Left lung (tissue), 10 donors: Measurements from ENCODE around the gene NBAS. TPM values are rescaled to one million over a fixed set of nuclear protein-coding genes. Genes with fewer than 3 reads are reported as not detected.

Source experiments
- ATAC-seq: fragments of 200-7000 bp; cut with Tn5 transposase; one replicate; pipeline ENCODE4 v1.9.1; 2020; ENCODE audit warnings: moderate library complexity
- DNase-seq, 4 donors: peaks; one replicate each; pipeline ENCODE4 v3.0.0-alpha.2; 2013 to 2020
- H3K27ac ChIP-seq, 2 donors: fragments of 200-600 bp; sonication (generic) in 1 of 2; one replicate each; pipeline versions ENCODE4 v1.5.0 to v1.8.0; 2020 to 2021
- H3K27me3 ChIP-seq, 2 donors: fragments of 200-600 bp; sonication (generic) in 1 of 2; one replicate each; pipeline versions ENCODE4 v1.5.0 to v1.8.0; 2020 to 2021
- H3K36me3 ChIP-seq, 2 donors: fragments of 200-600 bp; sonication (generic) in 1 of 2; one replicate each; pipeline versions ENCODE4 v1.5.0 to v1.8.0; 2020 to 2021
- H3K4me1 ChIP-seq, 2 donors: fragments of 200-600 bp; one replicate each; pipeline ENCODE4 v1.8.0; 2021
- H3K4me3 ChIP-seq, 2 donors: fragments of 200-600 bp; sonication (generic) in 1 of 2; one replicate each; pipeline versions ENCODE4 v1.5.0 to v1.8.0; 2020 to 2021; ENCODE audit warnings: mild to moderate bottlenecking in 1 of 2
- H3K9me3 ChIP-seq, 2 donors: fragments of 200-600 bp; sonication (generic) in 1 of 2; one replicate each; pipeline versions ENCODE4 v1.5.0 to v1.8.0; 2020 to 2021
- intact Hi-C, 2 donors: fragments of 100-400 bp; cut with DNase I; formaldehyde crosslinking; loops; one replicate each; pipeline versions ENCODE4 v1.11.2 to v1.14.2; 2022
- polyA plus RNA-seq, 6 donors: library from polyadenylated mRNA; unstranded; fragments of 120-200 nt; gene quantifications; one replicate each; pipeline ENCODE4 v1.2.1, GENCODE V29; 2013; ENCODE audit not compliant: insufficient read length in 6 of 6
- total RNA-seq, 2 donors: library from RNA; stranded (reverse); fragmentation: NEBNext Ultra II Directional; extraction: Animal tissue kit (Norgen Biotek cat#: 25700); gene quantifications; one replicate each; pipeline ENCODE4 v1.2.1, GENCODE V29; 2021
- TF ChIP-seq, protein P1 (sequence below), 2 donors: fragments of 200-600 bp; sonication (generic) in 1 of 2; IDR thresholded peaks; one replicate each; pipeline versions ENCODE4 v1.5.0 to v1.8.0; 2021; ENCODE audit warnings: antibody characterized with exemption in 2 of 2
- donor health status: DM: no; HTN: yes; CAD: no.
- donor health status: DM: no; HTN: no; CAD: no.

NBAS gene
- total and polyA plus RNA-seq, 8 donors: 36.6 to 57.4 (median 46.3) TPM

DNA sequence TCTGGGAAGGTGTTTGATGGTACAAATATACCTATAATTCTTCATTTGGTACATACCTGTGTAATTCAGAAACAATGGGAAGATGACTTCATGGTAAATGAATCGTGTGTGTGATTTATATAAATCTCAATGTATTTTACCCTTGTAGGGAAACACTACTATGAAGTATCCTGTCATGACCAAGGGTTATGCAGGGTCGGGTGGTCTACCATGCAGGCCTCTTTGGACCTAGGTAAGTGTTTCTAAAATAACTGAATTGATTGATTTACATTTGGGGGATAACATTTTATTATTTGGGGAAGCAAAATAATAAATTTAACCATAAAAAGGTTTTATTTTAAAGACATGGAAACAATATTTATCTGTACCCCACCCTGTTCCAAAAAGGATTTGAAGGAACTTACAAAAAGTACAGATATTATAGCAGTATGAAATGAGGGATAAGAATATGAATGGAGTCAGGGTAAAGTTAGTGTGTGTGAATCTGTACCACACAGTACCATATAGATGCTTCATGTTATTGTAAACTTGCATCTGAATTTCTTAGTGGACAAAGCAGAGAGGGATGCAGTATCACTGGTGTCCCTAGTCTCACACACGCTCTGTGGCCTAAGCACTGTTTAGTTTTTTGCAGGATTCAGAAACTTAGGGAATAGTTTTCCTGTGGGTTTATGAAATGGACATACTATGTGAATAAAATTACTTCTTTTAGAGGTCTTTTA, 42.1 kb upstream of the NBAS start:
- H3K4me3 ChIP-seq: no peak overlapping the region
- no peaks in the 10 kb centered on the region for H3K4me1 ChIP-seq
- ATAC-seq (no peak), DNase-seq (no peak)
- H3K27ac ChIP-seq: no peak overlapping the region
- no peaks in the 10 kb centered on the region for H3K9me3 ChIP-seq
- intact Hi-C loops: no loop called here
- H3K27me3 ChIP-seq: no peaks in the 10 kb centered on the region
- peaks cover 3 to 100% of the 10 kb centered on the region in 2 donors for H3K36me3 ChIP-seq
- TF ChIP-seq, protein P1, sequence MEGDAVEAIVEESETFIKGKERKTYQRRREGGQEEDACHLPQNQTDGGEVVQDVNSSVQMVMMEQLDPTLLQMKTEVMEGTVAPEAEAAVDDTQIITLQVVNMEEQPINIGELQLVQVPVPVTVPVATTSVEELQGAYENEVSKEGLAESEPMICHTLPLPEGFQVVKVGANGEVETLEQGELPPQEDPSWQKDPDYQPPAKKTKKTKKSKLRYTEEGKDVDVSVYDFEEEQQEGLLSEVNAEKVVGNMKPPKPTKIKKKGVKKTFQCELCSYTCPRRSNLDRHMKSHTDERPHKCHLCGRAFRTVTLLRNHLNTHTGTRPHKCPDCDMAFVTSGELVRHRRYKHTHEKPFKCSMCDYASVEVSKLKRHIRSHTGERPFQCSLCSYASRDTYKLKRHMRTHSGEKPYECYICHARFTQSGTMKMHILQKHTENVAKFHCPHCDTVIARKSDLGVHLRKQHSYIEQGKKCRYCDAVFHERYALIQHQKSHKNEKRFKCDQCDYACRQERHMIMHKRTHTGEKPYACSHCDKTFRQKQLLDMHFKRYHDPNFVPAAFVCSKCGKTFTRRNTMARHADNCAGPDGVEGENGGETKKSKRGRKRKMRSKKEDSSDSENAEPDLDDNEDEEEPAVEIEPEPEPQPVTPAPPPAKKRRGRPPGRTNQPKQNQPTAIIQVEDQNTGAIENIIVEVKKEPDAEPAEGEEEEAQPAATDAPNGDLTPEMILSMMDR (IDR thresholded peaks at IDR 0.05): no peak

DNA sequence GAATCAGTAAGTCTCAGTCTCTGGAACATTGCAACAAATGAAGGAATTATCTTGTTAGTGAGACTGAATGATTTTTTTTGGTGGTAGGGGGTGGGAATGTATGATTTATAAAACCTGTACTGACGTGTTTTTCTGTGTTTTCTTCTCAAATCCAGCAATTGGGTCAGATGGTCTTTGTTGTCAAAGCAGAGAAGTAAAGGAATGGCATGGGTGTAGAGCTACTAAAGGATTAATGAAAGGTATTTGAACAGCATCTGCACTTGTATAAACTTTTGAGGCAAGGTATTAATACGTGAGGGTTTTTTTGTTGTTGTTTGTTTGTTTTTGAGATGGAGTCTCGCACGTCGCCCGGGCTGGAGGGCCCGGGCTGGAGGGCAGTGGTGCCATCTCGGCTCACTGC, 41.3 kb upstream of the NBAS start:
- intact Hi-C loops: no loop called here
- Histone ChIP-seq H3K36me3 (peaks cover 3 to 100% of the 10 kb centered on the region in 2 donors), H3K27ac (no peak overlapping the region), H3K9me3 (no peaks in the 10 kb centered on the region), H3K4me1 (no peaks in the 10 kb centered on the region), H3K4me3 (no peak overlapping the region), H3K27me3 (no peaks in the 10 kb centered on the region)
- TF ChIP-seq, protein P1 (IDR thresholded peaks at IDR 0.05): no peak
- no peak for ATAC-seq
- no peak for DNase-seq

DNA sequence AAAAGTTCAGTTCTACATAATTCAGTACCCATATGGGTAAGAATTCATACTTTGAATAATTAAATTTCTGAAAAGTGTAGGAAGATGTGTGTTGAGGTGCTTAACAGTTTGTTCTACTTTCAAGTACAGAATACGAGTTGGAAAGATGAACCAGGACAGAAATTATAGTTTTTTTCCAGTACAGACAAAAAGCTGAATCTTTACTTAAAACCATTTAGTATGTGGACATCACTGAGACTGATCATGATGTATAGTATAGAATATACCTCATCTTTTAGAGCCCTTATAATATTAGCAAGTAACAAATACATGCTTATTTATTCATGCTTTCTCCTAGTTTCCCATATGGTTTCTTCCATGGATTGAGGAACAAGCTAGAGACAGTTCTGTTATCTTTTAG, 40.5 kb upstream of the NBAS start:
- Histone ChIP-seq H3K27ac (no peak overlapping the region), H3K9me3 (no peaks in the 10 kb centered on the region), H3K4me3 (no peak overlapping the region), H3K27me3 (no peaks in the 10 kb centered on the region), H3K36me3 (peaks cover 3 to 100% of the 10 kb centered on the region in 2 donors), H3K4me1 (no peaks in the 10 kb centered on the region)
- DNase-seq: no peak
- intact Hi-C loops: no loop called here
- ATAC-seq: no peak
- TF ChIP-seq, protein P1 (IDR thresholded peaks at IDR 0.05): no peak

DNA sequence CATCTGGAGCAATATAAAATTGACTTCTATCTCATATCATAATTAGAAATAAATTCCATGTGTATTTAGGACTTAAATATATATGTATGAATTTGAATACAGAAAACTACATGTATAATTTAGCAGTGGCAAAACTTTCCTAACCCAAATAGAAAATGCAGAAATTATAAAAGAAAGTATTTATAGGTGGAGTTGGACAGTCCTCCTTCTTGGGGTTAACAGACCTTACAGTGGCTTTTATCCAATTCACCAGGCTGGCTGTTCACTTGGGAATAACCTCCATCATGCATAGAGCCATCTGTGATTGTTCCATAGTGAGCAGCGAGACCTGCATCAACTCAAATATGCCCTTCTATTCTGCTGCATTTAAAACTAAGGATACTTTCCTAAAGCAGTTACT, 38.9 kb upstream of the NBAS start:
- ATAC-seq (no peak), DNase-seq (no peak)
- Histone ChIP-seq H3K36me3 (peaks cover 2 to 99% of the 10 kb centered on the region in 2 donors), H3K4me3 (no peak overlapping the region), H3K9me3 (no peaks in the 10 kb centered on the region), H3K4me1 (no peaks in the 10 kb centered on the region), H3K27me3 (no peaks in the 10 kb centered on the region), H3K27ac (no peak overlapping the region)
- intact Hi-C loops: no loop called here
- TF ChIP-seq, protein P1 (IDR thresholded peaks at IDR 0.05): no peak

DNA sequence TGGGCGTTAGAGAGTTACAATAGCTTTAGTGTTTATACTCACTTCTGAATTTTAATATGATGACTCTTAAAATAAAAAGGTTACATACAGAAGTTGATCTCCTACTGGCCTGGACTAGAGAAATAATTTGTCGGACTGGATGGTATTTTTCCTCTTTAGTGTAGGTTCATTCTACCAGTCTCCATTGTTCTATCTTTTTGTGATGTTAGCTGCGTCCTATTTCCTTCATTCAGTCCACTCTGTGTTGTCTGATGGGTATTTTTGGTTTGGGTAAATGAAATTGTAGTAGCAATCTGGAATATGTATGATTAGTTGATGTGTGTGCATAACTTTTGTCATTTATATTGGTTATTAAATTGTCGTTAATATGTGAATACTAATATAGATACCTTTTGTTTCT, 35.8 kb upstream of the NBAS start:
- Histone ChIP-seq H3K4me1 (peaks cover 7 to 24% of the 10 kb centered on the region in 2 donors), H3K27ac (no peak overlapping the region), H3K27me3 (no peaks in the 10 kb centered on the region), H3K36me3 (peaks cover 0 to 69% of the 10 kb centered on the region in 2 donors), H3K9me3 (no peaks in the 10 kb centered on the region), H3K4me3 (no peak overlapping the region)
- DNase-seq (no peak), ATAC-seq (no peak)
- TF ChIP-seq, protein P1 (IDR thresholded peaks at IDR 0.05): no peak
- intact Hi-C loops: no loop called here
